Brain microvascular endothelial cell (primary cell): ENCODE data around the gene RALGPS1.

ENCODE experiments used
- DNase-seq: peaks from one replicate; pipeline ENCODE4 v3.0.0-alpha.2; 2020
- H3K27ac ChIP-seq: fragments of 250-450 bp; sonication (Bioruptor Pico); 2 replicates; pipeline ENCODE4 v1.5.1; 2020; ENCODE audit warnings: mild to moderate bottlenecking, moderate library complexity
- H3K27me3 ChIP-seq: fragments of 250-450 bp; sonication (Bioruptor Pico); replicated peaks from 2 replicates; pipeline ENCODE4 v1.5.1; 2020; ENCODE audit warnings: mild to moderate bottlenecking
- H3K36me3 ChIP-seq: fragments of 250-450 bp; sonication (Bioruptor Pico); replicated peaks from 2 replicates; pipeline ENCODE4 v1.5.1; 2020; ENCODE audit warnings: mild to moderate bottlenecking
- H3K4me3 ChIP-seq: 2 replicates; pipeline ENCODE4 v1.5.1; 2011; ENCODE audit warnings: low read depth, mild to moderate bottlenecking, control low read depth, low read length, moderate library complexity
- CTCF ChIP-seq: IDR thresholded peaks from 2 replicates; pipeline ENCODE4 v1.5.1; 2011; ENCODE audit warnings: low read depth, mild to moderate bottlenecking, moderate library complexity, low read length, control low read depth, inconsistent platforms; ENCODE audit errors: missing control alignments
- in situ Hi-C: cut with HindIII; loops from 2 replicates; pipeline ENCODE4 v1.10.0; 2017; ENCODE audit warnings: low sequenced_read_pairs, low pct_ligation_motif_present

RALGPS1 gene

GRCh38 chr9:127123064-127123890 lies 208.7 kb downstream of the RALGPS1 start:
- in situ Hi-C loops: no loop called here
- no peaks in the 10 kb centered on the region for H3K27me3 ChIP-seq
- H3K36me3 ChIP-seq: no peaks in the 10 kb centered on the region
- H3K4me3 ChIP-seq: peak overlapping the region; percentile 50
- DNase-seq: no peak
- no peak overlapping the region for H3K27ac ChIP-seq
- no peak for TF ChIP-seq CTCF

GRCh38 chr9:127124111-127124531 lies 209.5 kb downstream of the RALGPS1 start:
- Histone ChIP-seq H3K27ac (no peak overlapping the region), H3K27me3 (no peaks in the 10 kb centered on the region), H3K36me3 (no peaks in the 10 kb centered on the region), H3K4me3 (no peak overlapping the region)
- DNase-seq: no peak
- in situ Hi-C loops: no loop called here
- TF ChIP-seq CTCF: no peak

GRCh38 chr9:127124792-127125191 lies 210.2 kb downstream of the RALGPS1 start:
- Histone ChIP-seq H3K4me3 (no peak overlapping the region), H3K36me3 (no peaks in the 10 kb centered on the region), H3K27ac (no peak overlapping the region), H3K27me3 (no peaks in the 10 kb centered on the region)
- in situ Hi-C loops: no loop called here
- TF ChIP-seq CTCF: no peak
- DNase-seq: no peak

- no peak for DNase-seq
- in situ Hi-C loops: no loop called here
- Histone ChIP-seq H3K4me3 (no peak overlapping the region), H3K36me3 (no peaks in the 10 kb centered on the region), H3K27ac (no peak overlapping the region), H3K27me3 (no peaks in the 10 kb centered on the region)
- TF ChIP-seq CTCF: no peak
Measured at GRCh38 chr9:127126971-127127370, 212.4 kb downstream of the RALGPS1 start.

GRCh38 chr9:127128341-127129072 lies 213.9 kb downstream of the RALGPS1 start:
- in situ Hi-C loops: no loop called here
- Histone ChIP-seq H3K27me3 (no peaks in the 10 kb centered on the region), H3K27ac (no peak overlapping the region), H3K4me3 (no peak overlapping the region), H3K36me3 (no peaks in the 10 kb centered on the region)
- TF ChIP-seq CTCF: no peak
- DNase-seq: no peak
